Hepatocyte (in vitro differentiated cells): ENCODE measurements around the gene EPHB1. TPM values are rescaled to one million over a fixed set of nuclear protein-coding genes. Genes with fewer than 3 reads are reported as not detected.
"Not testable (repeated sequence)": the region's sequence is repeated elsewhere in the genome, so short reads cannot be mapped to it uniquely, and the experiment has no call there.

ENCODE experiments used
- DNase-seq: peaks from one replicate; pipeline ENCODE4 v3.0.0-alpha.2; 2016; ENCODE audit warnings: low spot score
- H2AFZ ChIP-seq: fragments of 200-600 bp; sonication (generic); 2 replicates; pipeline ENCODE4 v1.6.0; 2016; ENCODE audit warnings: antibody characterized with exemption, mild to moderate bottlenecking
- H3K27ac ChIP-seq: fragments of 200-600 bp; sonication (generic); 2 replicates; pipeline ENCODE4 v1.5.1; 2016; ENCODE audit warnings: mild to moderate bottlenecking
- H3K27me3 ChIP-seq: fragments of 200-600 bp; sonication (generic); 2 replicates; pipeline ENCODE4 v1.6.1; 2016
- H3K36me3 ChIP-seq: fragments of 200-600 bp; sonication (generic); replicated peaks from 2 replicates; pipeline ENCODE4 v1.5.1; 2016; ENCODE audit warnings: low read depth; ENCODE audit not compliant: insufficient read depth
- H3K4me1 ChIP-seq: fragments of 200-600 bp; sonication (generic); 2 replicates; pipeline ENCODE4 v1.5.1; 2016; ENCODE audit warnings: mild to moderate bottlenecking, moderate library complexity; ENCODE audit not compliant: insufficient read depth
- H3K4me2 ChIP-seq: fragments of 200-600 bp; sonication (generic); 2 replicates; pipeline ENCODE4 v1.6.0; 2016
- H3K4me3 ChIP-seq: fragments of 200-600 bp; sonication (generic); 2 replicates; pipeline ENCODE4 v1.5.1; 2016; ENCODE audit warnings: mild to moderate bottlenecking
- H3K79me2 ChIP-seq: fragments of 200-600 bp; sonication (generic); 2 replicates; pipeline ENCODE4 v1.6.0; 2017; ENCODE audit warnings: mild to moderate bottlenecking
- H3K9me2 ChIP-seq: fragments of 200-600 bp; sonication (generic); replicated peaks from 2 replicates; pipeline ENCODE4 v1.6.0; 2017; ENCODE audit warnings: mild to moderate bottlenecking; ENCODE audit not compliant: insufficient read depth
- H3K9me3 ChIP-seq: fragments of 200-600 bp; sonication (generic); 2 replicates; pipeline ENCODE4 v1.5.1; 2016; ENCODE audit warnings: low read depth, mild to moderate bottlenecking
- H4K20me1 ChIP-seq: fragments of 200-600 bp; sonication (generic); 2 replicates; pipeline ENCODE4 v1.6.0; 2016; ENCODE audit warnings: mild to moderate bottlenecking; ENCODE audit not compliant: insufficient read depth, poor library complexity, severe bottlenecking
- EZH2 ChIP-seq: fragments of 200-600 bp; sonication (generic); IDR thresholded peaks from 2 replicates; pipeline ENCODE4 v1.6.1; 2016; ENCODE audit warnings: antibody characterized with exemption, mild to moderate bottlenecking, borderline replicate concordance
- EZH2phosphoT487 ChIP-seq: fragments of 200-600 bp; sonication (generic); IDR thresholded peaks from one replicate; pipeline ENCODE4 v1.6.1; 2018; ENCODE audit warnings: antibody characterized with exemption, mild to moderate bottlenecking, low read depth, moderate library complexity; ENCODE audit not compliant: unreplicated experiment, severe bottlenecking
- WGBS: methylation state at CpG from one replicate; pipeline ENCODE4 v1.1.6; 2016; ENCODE audit warnings: low lambda C conversion rate; ENCODE audit errors: missing lambda C conversion rate; 5-methylcytosine and 5-hydroxymethylcytosine counted together
- polyA plus RNA-seq: library from polyadenylated mRNA; unstranded; fragments of >200 nt; fragmentation: Nextera tagmentation; extraction: Ambion mirVana; gene quantifications from 2 replicates; pipeline ENCODE4 v1.2.1, GENCODE V29; 2016
- total RNA-seq: library from RNA; depleted of rRNA; stranded (reverse); fragments of >200 nt; gene quantifications from 2 replicates; pipeline ENCODE4 v1.2.3, GENCODE V29; 2014
- TF ChIP-seq, protein P1 (sequence below): fragments of 200-600 bp; sonication (generic); IDR thresholded peaks from 2 replicates; pipeline ENCODE4 v1.5.1; 2016; ENCODE audit warnings: antibody characterized with exemption, mild to moderate bottlenecking; ENCODE audit not compliant: poor library complexity

EPHB1 gene
- total and polyA plus RNA-seq, 2 experiments from 2014 or later, result 3.3 to 5.6 TPM

DNA sequence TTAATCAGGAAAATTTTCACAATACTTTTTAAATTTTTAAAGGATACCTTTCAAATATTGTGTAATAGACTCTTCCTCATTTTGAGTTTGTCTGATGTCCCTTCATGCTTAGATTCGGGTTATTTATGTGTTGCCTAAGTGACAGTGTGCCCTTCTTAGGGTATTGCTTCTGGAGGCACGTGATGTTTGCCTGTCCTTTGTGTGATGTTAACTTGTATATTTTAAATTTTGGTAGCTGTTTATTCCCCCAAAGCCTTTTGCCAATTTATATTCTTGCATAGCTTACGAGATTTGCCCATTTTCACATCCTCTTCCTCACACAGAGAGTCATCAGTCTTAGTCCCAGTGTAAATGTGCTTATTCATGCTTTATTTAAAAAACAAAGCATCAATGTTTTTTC, 433.1 kb downstream of the EPHB1 start:
- WGBS, result 87% methylated on average over 3 of the region's 3 CpGs
- H3K9me3 ChIP-seq, result no peaks in the 10 kb centered on the region

GRCh38 chr3:135229018-135229495, 434.0 kb downstream of the EPHB1 start:
- no peak overlapping the region for H3K27ac ChIP-seq
- no peaks in the 10 kb centered on the region for H4K20me1 ChIP-seq
- no peaks in the 10 kb centered on the region for H3K9me3 ChIP-seq
- H2AFZ ChIP-seq, result no peak overlapping the region
- H3K4me2 ChIP-seq, result no peak overlapping the region
- no peak overlapping the region for H3K4me3 ChIP-seq
- no peaks in the 10 kb centered on the region for H3K4me1 ChIP-seq
- no peaks in the 10 kb centered on the region for H3K36me3 ChIP-seq
- no peaks in the 10 kb centered on the region for H3K79me2 ChIP-seq
- WGBS, result 60% methylated on average over 5 of the region's 5 CpGs
- no peaks in the 10 kb centered on the region for H3K27me3 ChIP-seq
- H3K9me2 ChIP-seq, result no peaks in the 10 kb centered on the region
- no peak for DNase-seq
- TF ChIP-seq EZH2 (no peak), EZH2phosphoT487 (no peak)
- TF ChIP-seq, protein P1, sequence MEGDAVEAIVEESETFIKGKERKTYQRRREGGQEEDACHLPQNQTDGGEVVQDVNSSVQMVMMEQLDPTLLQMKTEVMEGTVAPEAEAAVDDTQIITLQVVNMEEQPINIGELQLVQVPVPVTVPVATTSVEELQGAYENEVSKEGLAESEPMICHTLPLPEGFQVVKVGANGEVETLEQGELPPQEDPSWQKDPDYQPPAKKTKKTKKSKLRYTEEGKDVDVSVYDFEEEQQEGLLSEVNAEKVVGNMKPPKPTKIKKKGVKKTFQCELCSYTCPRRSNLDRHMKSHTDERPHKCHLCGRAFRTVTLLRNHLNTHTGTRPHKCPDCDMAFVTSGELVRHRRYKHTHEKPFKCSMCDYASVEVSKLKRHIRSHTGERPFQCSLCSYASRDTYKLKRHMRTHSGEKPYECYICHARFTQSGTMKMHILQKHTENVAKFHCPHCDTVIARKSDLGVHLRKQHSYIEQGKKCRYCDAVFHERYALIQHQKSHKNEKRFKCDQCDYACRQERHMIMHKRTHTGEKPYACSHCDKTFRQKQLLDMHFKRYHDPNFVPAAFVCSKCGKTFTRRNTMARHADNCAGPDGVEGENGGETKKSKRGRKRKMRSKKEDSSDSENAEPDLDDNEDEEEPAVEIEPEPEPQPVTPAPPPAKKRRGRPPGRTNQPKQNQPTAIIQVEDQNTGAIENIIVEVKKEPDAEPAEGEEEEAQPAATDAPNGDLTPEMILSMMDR, result no peak

More for the DNA sequence above, 433.1 kb downstream of the EPHB1 start:
- H3K27ac ChIP-seq, result no peak overlapping the region
- no peaks in the 10 kb centered on the region for H3K9me2 ChIP-seq
- H3K4me3 ChIP-seq, result no peak overlapping the region
- H2AFZ ChIP-seq, result no peak overlapping the region
- TF ChIP-seq, protein P1, result no peak
- TF ChIP-seq EZH2 (no peak), EZH2phosphoT487 (no peak)
- no peaks in the 10 kb centered on the region for H3K36me3 ChIP-seq
- no peak overlapping the region for H3K4me2 ChIP-seq
- H3K27me3 ChIP-seq, result no peaks in the 10 kb centered on the region
- DNase-seq, result no peak
- H3K4me1 ChIP-seq, result no peaks in the 10 kb centered on the region
- H3K79me2 ChIP-seq, result no peaks in the 10 kb centered on the region
- H4K20me1 ChIP-seq, result no peaks in the 10 kb centered on the region

GRCh38 chr3:135231737-135232136, 436.7 kb downstream of the EPHB1 start:
- H3K9me2 ChIP-seq, result no peaks in the 10 kb centered on the region
- no peaks in the 10 kb centered on the region for H3K27me3 ChIP-seq
- no peak for TF ChIP-seq EZH2
- no peak for TF ChIP-seq EZH2phosphoT487
- TF ChIP-seq, protein P1, result no peak
- H3K27ac ChIP-seq, result no peak overlapping the region
- no peak for DNase-seq
- no peaks in the 10 kb centered on the region for H4K20me1 ChIP-seq
- H3K4me1 ChIP-seq, result no peaks in the 10 kb centered on the region
- WGBS, result 39% methylated on average over 2 of the region's 2 CpGs
- no peak overlapping the region for H3K4me2 ChIP-seq
- H3K79me2 ChIP-seq, result no peaks in the 10 kb centered on the region
- no peaks in the 10 kb centered on the region for H3K36me3 ChIP-seq
- no peaks in the 10 kb centered on the region for H3K9me3 ChIP-seq
- no peak overlapping the region for H2AFZ ChIP-seq
- no peak overlapping the region for H3K4me3 ChIP-seq

DNA sequence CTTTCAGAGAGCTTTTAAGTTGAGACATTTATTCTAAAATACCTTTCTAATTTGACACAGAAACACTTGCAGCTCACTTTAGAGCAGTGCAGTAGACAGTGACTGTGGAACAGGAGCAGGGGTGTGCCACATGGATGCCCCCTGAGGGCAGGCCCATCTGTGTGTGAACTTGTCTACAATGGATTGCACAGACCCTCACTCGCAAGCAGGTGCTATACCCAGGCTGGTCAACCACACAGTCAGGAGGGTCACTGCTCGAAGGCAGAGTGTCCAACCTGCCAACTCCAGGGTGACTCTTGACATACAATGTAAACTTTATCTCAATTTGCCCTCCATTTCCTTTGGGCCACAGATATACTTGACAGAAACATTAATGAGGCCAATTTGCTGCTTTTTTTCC, 437.2 kb downstream of the EPHB1 start:
- no peaks in the 10 kb centered on the region for H3K4me1 ChIP-seq
- DNase-seq, result no peak
- no peak overlapping the region for H2AFZ ChIP-seq
- no peak overlapping the region for H3K27ac ChIP-seq
- TF ChIP-seq EZH2 (no peak), EZH2phosphoT487 (no peak)
- TF ChIP-seq, protein P1, result no peak
- no peaks in the 10 kb centered on the region for H3K9me3 ChIP-seq
- no peaks in the 10 kb centered on the region for H3K36me3 ChIP-seq
- H3K4me2 ChIP-seq, result no peak overlapping the region
- 89% methylated on average over 2 of the region's 2 CpGs for WGBS
- H3K4me3 ChIP-seq, result no peak overlapping the region
- no peaks in the 10 kb centered on the region for H3K79me2 ChIP-seq
- H4K20me1 ChIP-seq, result no peaks in the 10 kb centered on the region
- no peaks in the 10 kb centered on the region for H3K27me3 ChIP-seq
- no peaks in the 10 kb centered on the region for H3K9me2 ChIP-seq

- H3K9me2 ChIP-seq, H3K9me3 ChIP-seq, H3K27ac ChIP-seq, H3K27me3 ChIP-seq, H3K4me3 ChIP-seq, H3K4me2 ChIP-seq, H4K20me1 ChIP-seq, H3K36me3 ChIP-seq, H3K4me1 ChIP-seq, DNase-seq, H2AFZ ChIP-seq, H3K79me2 ChIP-seq: not testable (repeated sequence)
- WGBS, result 79% methylated on average over 3 of the region's 3 CpGs
Observed at GRCh38 chr3:135233476-135233875, 438.4 kb downstream of the EPHB1 start.
